Left ventricle myocardium inferior (tissue), 1 donor: ENCODE data around the gene IMPA2. TPM values are rescaled to one million over a fixed set of nuclear protein-coding genes. Genes with fewer than 3 reads are reported as not detected.

Experiments
- DNase-seq: peaks from one replicate; pipeline ENCODE4 v3.0.0-alpha.2; 2020
- H3K27ac ChIP-seq: fragments of 200-600 bp; replicated peaks from 2 replicates; pipeline ENCODE4 v1.8.0; 2021
- H3K27me3 ChIP-seq: fragments of 200-600 bp; 2 replicates; pipeline ENCODE4 v1.8.0; 2021; ENCODE audit warnings: low read depth
- H3K36me3 ChIP-seq: fragments of 200-600 bp; 2 replicates; pipeline ENCODE4 v1.8.0; 2021
- H3K4me1 ChIP-seq: fragments of 200-600 bp; 2 replicates; pipeline ENCODE4 v1.8.0; 2021
- H3K4me3 ChIP-seq: fragments of 200-600 bp; 2 replicates; pipeline ENCODE4 v1.8.0; 2021; ENCODE audit warnings: mild to moderate bottlenecking, moderate library complexity
- H3K9me3 ChIP-seq: fragments of 200-600 bp; replicated peaks from 2 replicates; pipeline ENCODE4 v1.8.0; 2021
- CTCF ChIP-seq: fragments of 200-600 bp; IDR thresholded peaks from 2 replicates; pipeline ENCODE4 v1.8.0; 2021; ENCODE audit warnings: antibody characterized with exemption, mild to moderate bottlenecking, borderline replicate concordance
- intact Hi-C: fragments of 100-400 bp; cut with micrococcal nuclease; formaldehyde crosslinking; loops from one replicate; pipeline ENCODE4 v1.11.0; 2022
- total RNA-seq: library from RNA; stranded (reverse); fragmentation: NEBNext Ultra II Directional; extraction: Animal tissue kit (Norgen Biotek cat#: 25700); gene quantifications from one replicate; pipeline ENCODE4 v1.2.1, GENCODE V29; 2021
- donor health status: DM: no; HTN: yes; CAD: no; lungs with severe emphysema.

Gene IMPA2
- total RNA-seq, 1 donor from 2014 or later: 51.5 TPM

GRCh38 chr18:12044591-12044990, 63.3 kb downstream of the IMPA2 start:
- intact Hi-C loops: no loop called here
- Histone ChIP-seq H3K4me3 (no peak overlapping the region), H3K27ac (no peak overlapping the region), H3K4me1 (no peaks in the 10 kb centered on the region), H3K9me3 (no peaks in the 10 kb centered on the region), H3K27me3 (peaks cover 17% of the 10 kb centered on the region), H3K36me3 (no peaks in the 10 kb centered on the region)
- DNase-seq: no peak
- TF ChIP-seq CTCF: no peak

- DNase-seq: no peak
- intact Hi-C loops: no loop called here
Observed at GRCh38 chr18:12046046-12046750, 64.9 kb downstream of the IMPA2 start.

GRCh38 chr18:12046751-12047335, 65.5 kb downstream of the IMPA2 start:
- TF ChIP-seq CTCF: no peak
- no peak overlapping the region for H3K4me3 ChIP-seq
- no peak overlapping the region for H3K27ac ChIP-seq
- DNase-seq: no peak
- H3K9me3 ChIP-seq: no peaks in the 10 kb centered on the region
- no peaks in the 10 kb centered on the region for H3K36me3 ChIP-seq
- H3K27me3 ChIP-seq: peaks cover 17% of the 10 kb centered on the region
- intact Hi-C loops: no loop called here
- no peaks in the 10 kb centered on the region for H3K4me1 ChIP-seq

More at GRCh38 chr18:12046046-12046750, 64.9 kb downstream of the IMPA2 start:
- Histone ChIP-seq H3K4me3 (no peak overlapping the region), H3K27me3 (peaks cover 17% of the 10 kb centered on the region), H3K9me3 (no peaks in the 10 kb centered on the region), H3K27ac (no peak overlapping the region), H3K36me3 (no peaks in the 10 kb centered on the region), H3K4me1 (no peaks in the 10 kb centered on the region)
- TF ChIP-seq CTCF: no peak

GRCh38 chr18:12048010-12048826, 66.9 kb downstream of the IMPA2 start:
- H3K27me3 ChIP-seq: peaks cover 17% of the 10 kb centered on the region
- intact Hi-C loops: no loop called here

More at GRCh38 chr18:12048010-12048826, 66.9 kb downstream of the IMPA2 start:
- Histone ChIP-seq H3K4me1 (no peaks in the 10 kb centered on the region), H3K36me3 (no peaks in the 10 kb centered on the region), H3K4me3 (no peak overlapping the region), H3K9me3 (no peaks in the 10 kb centered on the region), H3K27ac (no peak overlapping the region)
- no peak for DNase-seq
- no peak for TF ChIP-seq CTCF
